PC-9 (cell line): ENCODE data around the gene NOL6. TPM values are rescaled to one million over a fixed set of nuclear protein-coding genes. Genes with fewer than 3 reads are reported as not detected.
"Not testable (repeated sequence)": the region's sequence is repeated elsewhere in the genome, so short reads cannot be mapped to it uniquely, and the experiment has no call there.

ENCODE experiments used
- BruUV-seq: library from RNA; stranded (reverse); fragments of 400-500 nt; replicated peaks from 2 replicates; lab custom pipeline; 2021; lab: Mats Ljungman, UMichigan
- CTCF ChIA-PET: fragments of 300-600 bp; sonication (Branson Sonifier 250); formaldehyde crosslinking; loops from one replicate; lab custom pipeline; 2022; ENCODE audit warnings: antibody characterized with exemption; lab: Charles Lee
- POLR2A ChIA-PET: fragments of 300-600 bp; sonication (Branson Sonifier 250); formaldehyde crosslinking; loops from one replicate; lab custom pipeline; 2022; ENCODE audit warnings: antibody characterized with exemption; ENCODE audit not compliant: unreplicated experiment; lab: Charles Lee
- DNase-seq, 2 experiments: peaks; one replicate each; pipeline versions ENCODE4 v3.0.0 to v3.0.0-alpha.2; 2015 to 2022; ENCODE audit warnings: mixed read lengths in 1 of 2
- H2AFZ ChIP-seq: fragments of 200-600 bp; sonication (generic); 2 replicates; pipeline ENCODE4 v1.8.1; 2017; ENCODE audit warnings: antibody characterized with exemption
- H3F3A ChIP-seq: fragments of 200-600 bp; sonication (generic); 2 replicates; pipeline ENCODE4 v1.8.1; 2017; ENCODE audit warnings: antibody characterized with exemption, mild to moderate bottlenecking, low read depth; ENCODE audit not compliant: insufficient read depth
- H3K27ac ChIP-seq: fragments of 200-600 bp; sonication (generic); 2 replicates; pipeline ENCODE4 v1.6.1; 2016; ENCODE audit warnings: mixed run types
- H3K27me3 ChIP-seq: fragments of 200-600 bp; sonication (generic); 2 replicates; pipeline ENCODE4 v1.6.1; 2016; ENCODE audit warnings: low read depth, mixed run types; ENCODE audit not compliant: insufficient read depth
- H3K36me3 ChIP-seq: fragments of 200-600 bp; sonication (generic); 2 replicates; pipeline ENCODE4 v1.6.1; 2016; ENCODE audit warnings: low read depth, mixed run types
- H3K4me1 ChIP-seq: fragments of 200-600 bp; sonication (generic); replicated peaks from 2 replicates; pipeline ENCODE4 v1.6.1; 2016; ENCODE audit warnings: mixed run types; ENCODE audit not compliant: insufficient read depth
- H3K4me2 ChIP-seq: fragments of 200-600 bp; sonication (generic); 2 replicates; pipeline ENCODE4 v1.6.1; 2017; ENCODE audit warnings: mixed run types
- H3K4me3 ChIP-seq: fragments of 200-600 bp; sonication (generic); 2 replicates; pipeline ENCODE4 v1.6.1; 2016; ENCODE audit warnings: mixed run types
- H3K79me2 ChIP-seq: fragments of 200-600 bp; sonication (generic); 2 replicates; pipeline ENCODE4 v1.6.1; 2017; ENCODE audit warnings: low read depth, mixed run types
- H3K9me2 ChIP-seq: fragments of 200-600 bp; sonication (generic); 2 replicates; pipeline ENCODE4 v1.8.1; 2017; ENCODE audit warnings: mild to moderate bottlenecking; ENCODE audit not compliant: insufficient read depth
- H3K9me3 ChIP-seq: fragments of 200-600 bp; sonication (generic); 2 replicates; pipeline ENCODE4 v1.8.1; 2016; ENCODE audit warnings: low read depth; ENCODE audit not compliant: insufficient read depth
- H4K20me1 ChIP-seq: fragments of 200-600 bp; sonication (generic); 2 replicates; pipeline ENCODE4 v1.8.1; 2017; ENCODE audit not compliant: insufficient read depth
- EZH2 ChIP-seq: fragments of 200-600 bp; sonication (generic); IDR thresholded peaks from 2 replicates; pipeline ENCODE4 v1.8.0; 2017; ENCODE audit warnings: antibody characterized with exemption, low read depth
- intact Hi-C: fragments of 100-400 bp; cut with micrococcal nuclease; formaldehyde crosslinking; loops from one replicate; pipeline ENCODE4 v1.10.0; 2022; ENCODE audit not compliant: unreplicated experiment
- total RNA-seq: library from RNA; stranded (reverse); gene quantifications from 2 replicates; pipeline ENCODE4 v1.2.3, GENCODE V29; 2021
- TF ChIP-seq, protein P1 (sequence below): fragments of 200-600 bp; sonication (generic); conservative IDR thresholded peaks from 2 replicates; pipeline ENCODE4 v1.6.1; 2017; ENCODE audit warnings: mixed run types, antibody characterized with exemption, mild to moderate bottlenecking, moderate library complexity

Gene NOL6
- total RNA-seq, 1 experiment from 2014 or later = 15.5 TPM

DNA sequence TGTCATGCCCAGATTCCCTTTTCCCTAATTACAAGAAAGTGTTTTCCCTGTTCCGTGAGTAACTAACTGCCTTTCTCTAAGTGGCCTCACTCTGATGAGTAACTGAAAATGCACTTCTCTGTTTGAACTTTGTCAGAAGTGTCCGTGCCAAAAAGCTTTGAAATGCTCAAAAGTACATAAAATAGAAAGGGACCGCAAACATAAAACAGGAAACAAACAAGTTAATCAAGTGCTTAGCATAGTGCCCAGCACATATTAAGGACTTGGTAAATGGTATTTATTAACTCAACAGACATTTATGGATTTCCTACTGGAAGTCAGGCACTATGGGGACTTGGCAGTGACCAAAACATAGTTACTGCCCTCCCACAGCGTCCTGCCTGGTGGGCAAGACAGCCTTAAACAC is 48.6 kb downstream of the NOL6 start:
- BruUV-seq = no TSS peak
- no peak overlapping the region for H3K4me2 ChIP-seq
- ChIA-PET POLR2A (no interaction called here), CTCF (no interaction called here)
- H3K27me3 ChIP-seq = no peaks in the 10 kb centered on the region
- no peak overlapping the region for H2AFZ ChIP-seq
- TF ChIP-seq, protein P1, sequence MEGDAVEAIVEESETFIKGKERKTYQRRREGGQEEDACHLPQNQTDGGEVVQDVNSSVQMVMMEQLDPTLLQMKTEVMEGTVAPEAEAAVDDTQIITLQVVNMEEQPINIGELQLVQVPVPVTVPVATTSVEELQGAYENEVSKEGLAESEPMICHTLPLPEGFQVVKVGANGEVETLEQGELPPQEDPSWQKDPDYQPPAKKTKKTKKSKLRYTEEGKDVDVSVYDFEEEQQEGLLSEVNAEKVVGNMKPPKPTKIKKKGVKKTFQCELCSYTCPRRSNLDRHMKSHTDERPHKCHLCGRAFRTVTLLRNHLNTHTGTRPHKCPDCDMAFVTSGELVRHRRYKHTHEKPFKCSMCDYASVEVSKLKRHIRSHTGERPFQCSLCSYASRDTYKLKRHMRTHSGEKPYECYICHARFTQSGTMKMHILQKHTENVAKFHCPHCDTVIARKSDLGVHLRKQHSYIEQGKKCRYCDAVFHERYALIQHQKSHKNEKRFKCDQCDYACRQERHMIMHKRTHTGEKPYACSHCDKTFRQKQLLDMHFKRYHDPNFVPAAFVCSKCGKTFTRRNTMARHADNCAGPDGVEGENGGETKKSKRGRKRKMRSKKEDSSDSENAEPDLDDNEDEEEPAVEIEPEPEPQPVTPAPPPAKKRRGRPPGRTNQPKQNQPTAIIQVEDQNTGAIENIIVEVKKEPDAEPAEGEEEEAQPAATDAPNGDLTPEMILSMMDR = no peak
- no peak for TF ChIP-seq EZH2
- no peaks in the 10 kb centered on the region for H3K79me2 ChIP-seq
- no peaks in the 10 kb centered on the region for H3K36me3 ChIP-seq
- no peak overlapping the region for H3K4me3 ChIP-seq
- no peaks in the 10 kb centered on the region for H3K9me2 ChIP-seq
- intact Hi-C loops = no loop called here
- H3K4me1 ChIP-seq = peaks cover 4% of the 10 kb centered on the region; the same call in 1 of the 2 replicates
- H4K20me1 ChIP-seq = no peaks in the 10 kb centered on the region
- no peaks in the 10 kb centered on the region for H3K9me3 ChIP-seq
- H3K27ac ChIP-seq = peak overlapping the region; percentile 33
- H3F3A ChIP-seq = 0 out of 2 replicates have a peak, but pooled peaks cover 6% of the 10 kb centered on the region
- DNase-seq = peak in 1 of 2 experiments; percentile 54

DNA sequence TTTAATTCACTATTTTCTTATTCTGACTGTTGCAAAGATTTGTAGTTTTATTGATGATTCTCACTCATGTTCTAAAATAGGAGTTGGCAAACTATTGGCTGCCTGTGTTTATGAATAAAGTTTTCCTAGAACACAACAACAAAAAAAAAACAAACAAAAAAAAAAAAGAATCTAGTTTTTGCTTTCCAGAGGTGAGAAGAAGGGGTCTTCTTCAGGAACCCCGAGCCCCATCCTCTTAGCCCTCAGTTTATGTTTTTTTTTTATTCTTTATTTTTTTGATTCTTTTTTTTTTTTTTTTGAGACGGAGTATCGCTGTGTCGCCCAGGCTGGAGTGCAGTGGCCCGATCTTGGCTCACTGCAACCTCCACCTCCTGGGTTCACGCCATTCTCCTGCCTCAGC is 49.2 kb downstream of the NOL6 start:
- H3K9me3 ChIP-seq, H2AFZ ChIP-seq, CTCF ChIA-PET, H3K9me2 ChIP-seq, DNase-seq, BruUV-seq, H3K36me3 ChIP-seq, H3K4me2 ChIP-seq, POLR2A ChIA-PET, intact Hi-C loops, H3K27me3 ChIP-seq, H4K20me1 ChIP-seq, H3K79me2 ChIP-seq, H3K4me1 ChIP-seq, H3K4me3 ChIP-seq, H3F3A ChIP-seq: not testable (repeated sequence)
- H3K27ac ChIP-seq = 0 out of 2 replicates have a peak overlapping the region, but pooled peaks have one; percentile 33

DNA sequence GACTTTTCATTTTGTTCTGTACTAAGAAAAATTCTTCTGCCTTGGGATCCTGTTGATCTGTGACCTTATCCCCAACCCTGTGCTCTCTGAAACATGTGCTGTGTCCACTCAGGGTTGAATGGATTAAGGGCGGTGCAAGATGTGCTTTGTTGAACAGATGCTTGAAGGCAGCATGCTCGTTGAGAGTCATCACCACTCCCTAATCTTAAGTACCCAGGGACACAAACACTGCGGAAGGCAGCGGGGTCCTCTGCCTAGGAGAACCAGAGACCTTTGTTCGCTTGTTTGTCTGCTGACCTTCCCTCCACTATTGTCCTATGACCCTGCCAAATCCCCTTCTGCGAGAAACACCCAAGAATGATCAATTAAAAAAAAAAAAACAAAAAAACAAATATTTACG is 49.7 kb downstream of the NOL6 start:
- H3K79me2 ChIP-seq, H3K9me2 ChIP-seq, H3K4me1 ChIP-seq, H3K27ac ChIP-seq, intact Hi-C loops, H3K4me2 ChIP-seq, H3K36me3 ChIP-seq, DNase-seq, CTCF ChIA-PET, H2AFZ ChIP-seq, H4K20me1 ChIP-seq, H3K27me3 ChIP-seq, POLR2A ChIA-PET, H3K9me3 ChIP-seq, H3K4me3 ChIP-seq, H3F3A ChIP-seq, BruUV-seq: not testable (repeated sequence)

DNA sequence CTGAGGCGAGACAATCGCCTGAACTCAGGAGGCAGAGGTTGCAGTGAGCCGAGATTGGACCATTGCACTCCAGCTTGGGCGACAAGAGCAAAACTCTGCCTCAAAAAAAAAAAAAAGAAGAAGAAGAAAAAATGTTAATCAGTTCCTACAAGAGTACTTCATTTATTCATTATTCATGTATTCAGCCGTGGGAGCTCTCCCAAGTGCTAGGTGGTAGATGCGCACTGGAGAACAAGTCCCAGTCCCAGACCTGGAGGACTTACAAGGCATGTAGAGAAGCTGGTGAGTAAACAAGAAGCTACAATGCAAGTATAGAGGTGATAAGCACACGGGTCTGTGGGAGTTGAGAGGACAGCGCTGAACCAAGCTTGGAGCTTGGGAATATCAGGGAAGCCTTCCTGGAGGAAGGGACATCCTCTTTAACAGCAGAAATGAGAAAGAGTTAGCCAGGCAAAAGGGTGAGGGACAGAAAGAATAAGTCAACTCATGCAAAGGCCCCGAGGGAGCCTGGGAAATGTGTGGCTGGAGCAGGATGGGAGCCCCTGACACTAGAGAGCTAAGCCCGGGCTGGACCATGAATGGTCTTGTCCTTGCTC is 53.9 kb downstream of the NOL6 start:
- ChIA-PET POLR2A (no interaction called here), CTCF (interaction anchor here (0.7 kb wide), 1 partner anchor 204 kb away, joined by 5 read pairs; no protein-coding TSS in a partner anchor)
- Histone ChIP-seq H3K27me3 (no peaks in the 10 kb centered on the region), H3K4me3 (no peak overlapping the region), H3F3A (0 out of 2 replicates have a peak, but pooled peaks cover 6% of the 10 kb centered on the region), H3K9me3 (no peaks in the 10 kb centered on the region), H3K4me1 (peaks cover 27% of the 10 kb centered on the region), H3K9me2 (no peaks in the 10 kb centered on the region), H4K20me1 (no peaks in the 10 kb centered on the region), H3K36me3 (no peaks in the 10 kb centered on the region), H2AFZ (no peak overlapping the region), H3K27ac (no peak overlapping the region), H3K4me2 (no peak overlapping the region), H3K79me2 (no peaks in the 10 kb centered on the region)
- no peak for TF ChIP-seq EZH2
- TF ChIP-seq, protein P1 = no peak
- DNase-seq = no peak
- BruUV-seq = no TSS peak
- intact Hi-C loops = loop anchor here (5.0 kb wide), 1 partner anchor 32 kb away; no protein-coding TSS in a partner anchor
